SK-N-SH (cell line): ENCODE results near the gene TAS1R1. TPM values are rescaled to one million over a fixed set of nuclear protein-coding genes. Genes with fewer than 3 reads are reported as not detected.
A peak's percentile ranks its signal among the peaks of the same experiment; 100 is the strongest.

Experiments
- CTCF ChIA-PET: fragments of 300-600, 350-600 bp; formaldehyde crosslinking; extraction: SDS; loops from one replicate; lab custom pipeline; 2021; lab: Yijun Ruan, JAX
- POLR2A ChIA-PET: fragments of 350-600 bp; sonication (Branson Sonifier 250); formaldehyde crosslinking; extraction: SDS; loops from one replicate; lab custom pipeline; 2020; ENCODE audit warnings: antibody characterized with exemption, inconsistent platforms; lab: Yijun Ruan, JAX
- DNase-seq: peaks from one replicate; pipeline ENCODE4 v3.0.0; 2012
- H2AFZ ChIP-seq: fragments of 200-600 bp; sonication (generic); 2 replicates; pipeline ENCODE4 v1.8.1; 2016; ENCODE audit warnings: antibody characterized with exemption, mild to moderate bottlenecking, low read depth
- H3F3A ChIP-seq: fragments of 200-600 bp; sonication (generic); replicated peaks from 2 replicates; pipeline ENCODE3; 2016; ENCODE audit warnings: antibody characterized with exemption, mild to moderate bottlenecking; ENCODE audit not compliant: insufficient read depth
- H3K27ac ChIP-seq, 2 experiments: fragments of 200-500 bp in 1 of 2; fragments of 200-600 bp in 1 of 2; sonication (Bioruptor generic) in 1 of 2; sonication (generic), shearing (Covaris generic) in 1 of 2; 2 replicates each; pipeline versions ENCODE4 v1.5.1 to v1.6.1; 2014 to 2016; ENCODE audit warnings: low read depth in 2 of 2, inconsistent platforms in 1 of 2, low read length in 1 of 2, mild to moderate bottlenecking in 1 of 2, mixed read lengths in 1 of 2
- H3K27me3 ChIP-seq: fragments of 200-600 bp; sonication (generic), shearing (Covaris generic); 2 replicates; pipeline ENCODE4 v1.6.1; 2016; ENCODE audit warnings: mixed run types; ENCODE audit not compliant: insufficient read depth
- H3K36me3 ChIP-seq, 2 experiments: fragments of 200-500 bp in 1 of 2; fragments of 200-600 bp in 1 of 2; sonication (Bioruptor generic) in 1 of 2; sonication (generic) in 1 of 2; replicated peaks in 1 of 2; 2 replicates each; pipeline versions ENCODE3 to v1.5.1; 2014 to 2016; ENCODE audit warnings: low read length in 1 of 2, mild to moderate bottlenecking in 1 of 2; ENCODE audit not compliant: insufficient read depth in 2 of 2, control insufficient read depth in 1 of 2
- H3K4me1 ChIP-seq, 2 experiments: fragments of 200-500 bp in 1 of 2; fragments of 200-600 bp in 1 of 2; sonication (Bioruptor generic) in 1 of 2; sonication (generic), shearing (Covaris generic) in 1 of 2; 2 replicates each; pipeline versions ENCODE4 v1.5.1 to v1.6.1; 2014 to 2016; ENCODE audit warnings: low read depth in 1 of 2, low read length in 1 of 2, mixed run types in 1 of 2; ENCODE audit not compliant: insufficient read depth in 2 of 2, control insufficient read depth in 1 of 2
- H3K4me2 ChIP-seq: fragments of 200-600 bp; sonication (generic), shearing (Covaris generic); 2 replicates; pipeline ENCODE4 v1.6.1; 2017; ENCODE audit warnings: mixed run types
- H3K4me3 ChIP-seq, 2 experiments: fragments of 200-500 bp in 1 of 2; fragments of 200-600 bp in 1 of 2; sonication (Bioruptor generic) in 1 of 2; sonication (generic), shearing (Covaris generic) in 1 of 2; 2 replicates each; pipeline versions ENCODE4 v1.5.1 to v1.8.1; 2014 to 2016; ENCODE audit warnings: low read depth in 2 of 2, inconsistent platforms in 1 of 2, low read length in 1 of 2, mild to moderate bottlenecking in 1 of 2, mixed read lengths in 1 of 2, moderate library complexity in 1 of 2
- H3K79me2 ChIP-seq: fragments of 200-600 bp; sonication (generic); 2 replicates; pipeline ENCODE4 v1.8.1; 2017; ENCODE audit warnings: mild to moderate bottlenecking; ENCODE audit not compliant: insufficient read depth
- H3K9ac ChIP-seq: fragments of 200-600 bp; sonication (generic); 2 replicates; pipeline ENCODE4 v1.6.1; 2017; ENCODE audit warnings: mixed run types
- H3K9me2 ChIP-seq: fragments of 200-600 bp; sonication (generic); 2 replicates; pipeline ENCODE4 v1.6.1; 2017; ENCODE audit warnings: mixed run types
- H3K9me3 ChIP-seq: fragments of 200-600 bp; sonication (generic); 2 replicates; pipeline ENCODE4 v1.6.1; 2017; ENCODE audit warnings: mixed run types, mild to moderate bottlenecking, moderate library complexity
- H4K20me1 ChIP-seq: fragments of 200-600 bp; sonication (generic); 2 replicates; pipeline ENCODE4 v1.6.1; 2017; ENCODE audit warnings: mild to moderate bottlenecking, mixed run types; ENCODE audit not compliant: insufficient read depth
- CHD2 ChIP-seq: fragments of 150-350 bp; IDR thresholded peaks from 2 replicates; pipeline ENCODE4 v1.6.1; 2018; ENCODE audit warnings: low read length; ENCODE audit not compliant: partially characterized antibody
- FOXJ3 ChIP-seq: sonication (generic); formaldehyde crosslinking; IDR thresholded peaks from 2 replicates; pipeline ENCODE4 v1.5.1; 2020; ENCODE audit warnings: mild to moderate bottlenecking, missing genetic modification reagents
- FOXM1 ChIP-seq: IDR thresholded peaks from 2 replicates; pipeline ENCODE4 v1.4.0; 2012; ENCODE audit warnings: low read depth, mild to moderate bottlenecking
- JUND ChIP-seq: IDR thresholded peaks from 2 replicates; pipeline ENCODE4 v1.4.0; 2012
- MAX ChIP-seq: IDR thresholded peaks from 2 replicates; pipeline ENCODE4 v1.4.0; 2012; ENCODE audit warnings: low read depth
- MEF2A ChIP-seq: IDR thresholded peaks from 2 replicates; pipeline ENCODE4 v1.4.0; 2012; ENCODE audit warnings: low read depth, borderline replicate concordance
- NFIC ChIP-seq: IDR thresholded peaks from 2 replicates; pipeline ENCODE4 v1.4.0; 2012; ENCODE audit warnings: borderline replicate concordance
- POLR2AphosphoS5 ChIP-seq: IDR thresholded peaks from 2 replicates; pipeline ENCODE4 v1.6.1; 2012; ENCODE audit warnings: low read depth, low read length
- RCOR1 ChIP-seq: fragments of 150-350 bp; IDR thresholded peaks from 2 replicates; pipeline ENCODE4 v1.6.1; 2017; ENCODE audit warnings: antibody characterized with exemption, low read length
- REST ChIP-seq: IDR thresholded peaks from 2 replicates; pipeline ENCODE4 v1.6.1; 2012; ENCODE audit warnings: mild to moderate bottlenecking, low read depth, low read length, moderate library complexity
- SIN3A ChIP-seq: IDR thresholded peaks from 2 replicates; pipeline ENCODE4 v1.6.1; 2012; ENCODE audit warnings: low read depth, mild to moderate bottlenecking, low read length, moderate library complexity, borderline replicate concordance
- SMC3 ChIP-seq: IDR thresholded peaks from 2 replicates; pipeline ENCODE4 v1.6.1; 2012; ENCODE audit warnings: low read depth, low read length, improper control_type of control experiment
- TCF12 ChIP-seq: IDR thresholded peaks from 2 replicates; pipeline ENCODE4 v1.4.0; 2012
- TEAD4 ChIP-seq: IDR thresholded peaks from 2 replicates; pipeline ENCODE4 v1.4.0; 2012; ENCODE audit warnings: mild to moderate bottlenecking, borderline replicate concordance; ENCODE audit not compliant: insufficient read depth
- ZBTB33 ChIP-seq: IDR thresholded peaks from 2 replicates; pipeline ENCODE4 v1.4.0; 2012; ENCODE audit warnings: low read depth, borderline replicate concordance
- WGBS: methylation state at CpG from one replicate; pipeline ENCODE4 v1.1.6; 2017; ENCODE audit warnings: low lambda C conversion rate; 5-methylcytosine and 5-hydroxymethylcytosine counted together
- polyA plus RNA-seq, 3 experiments: library from polyadenylated mRNA; depleted of rRNA; stranded (reverse); fragments of >200 nt; gene quantifications; 2 replicates each; pipeline ENCODE4 v1.2.3, GENCODE V29; 2012
- TF ChIP-seq, protein P1 (sequence below): IDR thresholded peaks from 2 replicates; pipeline ENCODE4 v1.4.0; 2012; ENCODE audit warnings: low read depth, borderline replicate concordance

Gene TAS1R1
- polyA plus RNA-seq, 1 of the 3 experiments (the other 2 are of a cell fraction): not detected

DNA sequence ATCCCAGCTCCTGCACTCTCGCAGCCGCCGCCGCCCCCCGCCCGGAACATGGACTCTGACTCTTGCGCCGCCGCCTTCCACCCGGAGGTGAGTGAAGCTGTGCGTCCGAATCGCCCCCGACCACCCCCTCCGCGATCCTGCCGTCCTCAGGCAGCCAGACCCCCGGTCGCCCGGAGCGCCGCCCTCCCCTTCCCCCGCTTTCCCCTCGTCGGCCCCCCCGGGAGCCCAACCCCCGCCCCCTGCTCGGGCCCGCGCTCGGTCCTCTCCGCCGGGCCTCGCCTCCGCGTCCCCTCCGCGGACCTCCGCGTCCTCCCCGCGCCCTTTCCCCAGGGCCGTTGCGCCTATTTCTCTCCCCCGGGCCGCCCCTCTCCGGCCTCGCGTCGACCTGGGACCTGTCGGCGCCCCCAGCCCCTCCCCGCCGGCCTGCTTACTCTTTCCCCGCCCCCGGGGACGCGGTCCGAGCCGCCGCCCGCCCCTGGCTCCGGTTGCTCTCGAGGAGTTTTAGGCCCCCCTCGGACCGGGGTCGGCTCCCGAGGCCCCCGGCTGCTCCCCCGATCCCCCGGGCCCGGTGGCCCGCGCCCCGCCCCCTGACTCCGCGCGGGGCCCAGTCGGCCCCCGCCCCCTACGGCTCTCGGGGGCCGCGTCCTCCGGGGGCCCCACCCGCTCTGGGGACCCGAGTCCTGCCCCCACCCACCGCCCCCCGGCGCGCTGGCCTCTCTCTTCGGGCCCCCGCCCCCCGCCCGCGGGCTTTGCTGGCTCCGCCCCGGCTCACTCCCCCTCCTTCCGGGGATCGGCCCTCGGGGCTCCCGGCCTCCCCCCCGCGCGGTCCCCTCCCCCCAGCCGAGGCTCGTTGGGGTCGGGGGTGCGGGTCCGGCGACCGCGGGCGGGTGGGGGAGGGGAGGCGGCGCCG lies 59.2 kb downstream of the TAS1R1 start:
- TF ChIP-seq SMC3 (no peak), NFIC (no peak), CHD2 (no peak), TCF12 (no peak), MEF2A (no peak), JUND (no peak), FOXJ3 (no peak)
- H4K20me1 ChIP-seq: peaks cover 41% of the 10 kb centered on the region
- H3K36me3 ChIP-seq: peaks cover 2 to 3% of the 10 kb centered on the region in 2 experiments
- CTCF ChIA-PET: interaction anchor here (1.0 to 1.1 kb wide), 2 partner anchors 11 to 59 kb away, joined by 4 to 5 read pairs; partner anchors contain the start of genes KLHL21, NOL9 and TAS1R1
- peak overlapping the region; percentile 67 to 75 for H3K4me3 ChIP-seq
- H3K27ac ChIP-seq: peak overlapping the region; percentile 73 to 77
- POLR2A ChIA-PET: interaction anchor here (0.6 kb wide), 1 partner anchor 66 kb away, joined by 3 read pairs; no protein-coding TSS in a partner anchor
- no peaks in the 10 kb centered on the region for H3K27me3 ChIP-seq
- H3K9me2 ChIP-seq: no peaks in the 10 kb centered on the region
- peak overlapping the region; percentile 86 for H3K9ac ChIP-seq
- H3K4me1 ChIP-seq: peaks cover 0 to 7% of the 10 kb centered on the region in 2 experiments; a peak in 1 of 4 replicates
- peaks cover 52% of the 10 kb centered on the region for H3K79me2 ChIP-seq
- WGBS: 0% methylated on average over 7 of the region's 117 CpGs
- H2AFZ ChIP-seq: 0 out of 2 replicates have a peak overlapping the region, but pooled peaks have one; percentile 51
- no peaks in the 10 kb centered on the region for H3K9me3 ChIP-seq
- peak overlapping the region; percentile 90; the same call in 1 of the 2 replicates for H3K4me2 ChIP-seq
- peaks cover 14% of the 10 kb centered on the region for H3F3A ChIP-seq
- peak; percentile 90 for DNase-seq

- Histone ChIP-seq H3K27ac (peak overlapping the region in 1 of 2 experiments; percentile 23; a peak in 1 of 4 replicates), H3K36me3 (peaks cover 3 to 8% of the 10 kb centered on the region in 2 experiments), H3K4me1 (peaks cover 0 to 7% of the 10 kb centered on the region in 2 experiments; a peak in 1 of 4 replicates), H3K4me3 (peak overlapping the region; percentile 65 to 75), H3K9me2 (no peaks in the 10 kb centered on the region), H3K9me3 (no peaks in the 10 kb centered on the region), H3K27me3 (no peaks in the 10 kb centered on the region), H3K9ac (peak overlapping the region; percentile 61), H3K4me2 (peak overlapping the region; percentile 86), H3K79me2 (peaks cover 61% of the 10 kb centered on the region), H3F3A (peaks cover 10% of the 10 kb centered on the region), H4K20me1 (peaks cover 41% of the 10 kb centered on the region), H2AFZ (no peak overlapping the region)
- 10% methylated on average over 40 of the region's 82 CpGs for WGBS
- POLR2A ChIA-PET: interaction anchor here (0.5 to 0.6 kb wide), 2 partner anchors 78 to 91 kb away, joined by 3 to 5 read pairs; no protein-coding TSS in a partner anchor
- CTCF ChIA-PET: interaction anchor here (0.6 to 1.8 kb wide), 4 partner anchors 9 to 980 kb away, joined by 3 to 6 read pairs (median 5); partner anchors contain the start of genes NOL9, TAS1R1 and THAP3
- peak; percentile 59 for DNase-seq
- no peak for TF ChIP-seq REST
- no peak for TF ChIP-seq FOXM1
- no peak for TF ChIP-seq ZBTB33
- TF ChIP-seq SIN3A: no peak
- TF ChIP-seq TEAD4: no peak
- no peak for TF ChIP-seq MAX
- TF ChIP-seq, protein P1, sequence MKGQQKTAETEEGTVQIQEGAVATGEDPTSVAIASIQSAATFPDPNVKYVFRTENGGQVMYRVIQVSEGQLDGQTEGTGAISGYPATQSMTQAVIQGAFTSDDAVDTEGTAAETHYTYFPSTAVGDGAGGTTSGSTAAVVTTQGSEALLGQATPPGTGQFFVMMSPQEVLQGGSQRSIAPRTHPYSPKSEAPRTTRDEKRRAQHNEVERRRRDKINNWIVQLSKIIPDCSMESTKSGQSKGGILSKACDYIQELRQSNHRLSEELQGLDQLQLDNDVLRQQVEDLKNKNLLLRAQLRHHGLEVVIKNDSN: no peak
- no peak for TF ChIP-seq POLR2AphosphoS5
- no peak for TF ChIP-seq RCOR1
- no peak for TF ChIP-seq SMC3
Observed at GRCh38 chr1:6614929-6615785, 60.0 kb downstream of the TAS1R1 start.
